Fibroblast of lung (primary cell): ENCODE results near the gene SMIM45.

Experiments used
- CTCF ChIP-seq, 2 donors: IDR thresholded peaks in 1 of 2; conservative IDR thresholded peaks in 1 of 2; 1 replicate in 1 of 2; 2 replicates in 1 of 2; pipeline ENCODE4 v1.5.1; 2011 to 2012; ENCODE audit warnings: low read length in 2 of 2, control low read depth in 1 of 2, inconsistent platforms in 1 of 2, low read depth in 1 of 2, mild to moderate bottlenecking in 1 of 2
- EZH2 ChIP-seq: IDR thresholded peaks from 2 replicates; pipeline ENCODE4 v1.5.1; 2012; ENCODE audit warnings: low read length, control low read depth, mild to moderate bottlenecking; ENCODE audit errors: missing control alignments

- TF ChIP-seq EZH2 (peak; percentile 97), CTCF (conservative IDR thresholded peaks at IDR 0.05 in 1 of 2, IDR thresholded peaks at IDR 0.05 in 1 of 2; ENCODE audit: low read depth in 1 of 2, low read length in 2 of 2) (no peak)
These were observed 38.0 kb upstream of the SMIM45 start for GRCh38 chr22:41913842-41914534.
